Measurements from ENCODE around the gene KCNH2. TPM values are rescaled to one million over a fixed set of nuclear protein-coding genes. Genes with fewer than 3 reads are reported as not detected.

The KCNH2 gene
- total and polyA plus RNA-seq, 9 donors: 2.0 to 26.3 (median 6.7) TPM

- peak in 1 of 5 donors; percentile 12 for DNase-seq
- TF ChIP-seq POLR2A (IDR thresholded peaks at IDR 0.05) (no peak), EP300 (IDR thresholded peaks at IDR 0.05) (no peak), CTCF (IDR thresholded peaks at IDR 0.05) (no peak)
- H3K27me3 ChIP-seq: no peaks in the 10 kb centered on the region
Observed at GRCh38 chr7:150947761-150948651, 30.1 kb downstream of the KCNH2 start.

GRCh38 chr7:150947241-150947745 lies 30.8 kb downstream of the KCNH2 start:
- intact Hi-C loops (cut with DNase I): no loop called here
- 48 to 71% (median 52%) methylated on average over 21 to 31 of the region's 31 CpGs for WGBS, 3 donors

More at GRCh38 chr7:150947761-150948651, 30.1 kb downstream of the KCNH2 start:
- Histone ChIP-seq H3K36me3 (no peaks in the 10 kb centered on the region), H3K27ac (no peak overlapping the region), H3K9me3 (no peaks in the 10 kb centered on the region), H3K4me1 (ENCODE audit: insufficient read depth) (no peaks in the 10 kb centered on the region), H3K4me3 (no peak overlapping the region)
- intact Hi-C loops (cut with DNase I): no loop called here
- 50 to 59% (median 57%) methylated on average over 27 to 34 of the region's 34 CpGs for WGBS, 3 donors

GRCh38 chr7:150946421-150947240 lies 31.5 kb downstream of the KCNH2 start:
- no peak for DNase-seq
- Histone ChIP-seq H3K4me3 (no peak overlapping the region), H3K36me3 (no peaks in the 10 kb centered on the region), H3K4me1 (ENCODE audit: insufficient read depth) (no peaks in the 10 kb centered on the region), H3K27me3 (no peaks in the 10 kb centered on the region), H3K27ac (no peak overlapping the region), H3K9me3 (no peaks in the 10 kb centered on the region)
- WGBS, 3 donors: 82 to 86% (median 85%) methylated on average over 27 of the region's 27 CpGs
- no peak for TF ChIP-seq CTCF (IDR thresholded peaks at IDR 0.05)
- TF ChIP-seq POLR2A (IDR thresholded peaks at IDR 0.05): no peak
- no peak for TF ChIP-seq EP300 (IDR thresholded peaks at IDR 0.05)
- intact Hi-C loops (cut with DNase I): loop anchor here in 1 of 4 donors (1.0 kb wide), 1 partner anchor 18 kb away; no protein-coding TSS in a partner anchor

More at GRCh38 chr7:150947241-150947745, 30.8 kb downstream of the KCNH2 start:
- H3K9me3 ChIP-seq: no peaks in the 10 kb centered on the region
- no peak overlapping the region for H3K4me3 ChIP-seq
- no peaks in the 10 kb centered on the region for H3K36me3 ChIP-seq
- H3K27ac ChIP-seq: no peak overlapping the region
- no peaks in the 10 kb centered on the region for H3K27me3 ChIP-seq
- no peaks in the 10 kb centered on the region for H3K4me1 ChIP-seq (ENCODE audit: insufficient read depth)
- peak in 2 of 5 donors; percentile 15 to 31 for DNase-seq
- TF ChIP-seq CTCF (IDR thresholded peaks at IDR 0.05) (no peak), EP300 (IDR thresholded peaks at IDR 0.05) (no peak), POLR2A (IDR thresholded peaks at IDR 0.05) (no peak)

- H3K4me1 ChIP-seq (ENCODE audit: insufficient read depth): no peaks in the 10 kb centered on the region
- WGBS, 3 donors: 68 to 85% (median 74%) methylated on average over 17 of the region's 17 CpGs
- DNase-seq: peak in 1 of 5 donors; percentile 37
Observed at GRCh38 chr7:150945853-150946420, 32.2 kb downstream of the KCNH2 start.

More at GRCh38 chr7:150945853-150946420, 32.2 kb downstream of the KCNH2 start:
- no peak for TF ChIP-seq POLR2A (IDR thresholded peaks at IDR 0.05)
- TF ChIP-seq EP300 (IDR thresholded peaks at IDR 0.05): no peak
- TF ChIP-seq CTCF (IDR thresholded peaks at IDR 0.05): no peak
- intact Hi-C loops (cut with DNase I): loop anchor here in 1 of 4 donors (1.0 kb wide), 1 partner anchor 18 kb away; no protein-coding TSS in a partner anchor
- Histone ChIP-seq H3K27me3 (no peaks in the 10 kb centered on the region), H3K27ac (no peak overlapping the region), H3K36me3 (no peaks in the 10 kb centered on the region), H3K9me3 (no peaks in the 10 kb centered on the region), H3K4me3 (no peak overlapping the region)
